ENCODE results near the gene ALLC.

ALLC gene

DNA sequence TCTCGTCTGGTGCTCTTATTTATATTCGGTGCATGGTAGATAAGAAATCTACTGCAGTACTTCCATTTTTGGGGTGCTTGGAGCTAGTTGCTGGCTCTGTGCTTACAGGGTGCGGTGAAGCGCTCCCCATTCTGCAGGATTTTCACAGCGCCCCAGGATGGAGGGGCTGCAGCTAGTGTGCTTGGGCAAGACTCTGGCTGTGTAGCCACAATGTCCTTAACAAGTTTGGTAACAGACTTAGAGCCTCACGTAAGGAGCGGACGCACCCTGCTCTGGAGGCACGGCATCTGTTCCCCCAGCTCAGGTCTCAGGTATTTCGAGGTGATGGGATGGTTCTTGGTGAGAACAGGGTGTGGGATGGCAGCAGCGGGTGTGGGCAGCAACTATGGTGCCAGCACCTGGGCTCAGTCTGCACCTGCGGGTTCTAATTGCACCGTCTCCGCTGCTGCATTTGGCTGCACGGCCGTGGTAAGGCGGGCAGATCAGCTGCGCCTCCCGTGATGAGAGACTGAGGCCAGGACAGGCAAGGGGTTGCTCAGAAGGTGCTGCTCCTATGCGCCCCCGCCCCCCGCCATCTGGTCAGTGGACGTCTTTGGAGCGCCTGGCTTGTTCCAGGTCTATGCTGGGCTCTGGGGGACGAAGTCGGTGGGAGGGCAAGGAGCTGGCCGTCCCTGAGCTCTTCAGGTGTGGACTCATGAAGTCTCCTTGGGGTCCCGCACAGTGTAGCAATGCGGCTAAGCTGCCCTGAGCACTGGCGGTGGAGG lies 20.1 kb upstream of the ALLC start:
- no peak for TF ChIP-seq CTCF (IDR thresholded peaks at IDR 0.05; ENCODE audit: low read depth, low read length)
- TF ChIP-seq EZH2phosphoT487 (IDR thresholded peaks at IDR 0.05; ENCODE audit: low read depth), result no peak
- Histone ChIP-seq H3K4me1 (ENCODE audit: low read length) (peaks cover 3% of the 10 kb centered on the region; the same call in 1 of the 2 replicates), H3K27ac (ENCODE audit: low read length) (no peak overlapping the region), H3K4me3 (ENCODE audit: low read length) (no peak overlapping the region), H3K36me3 (replicated peaks; ENCODE audit: low read depth, low read length) (no peaks in the 10 kb centered on the region), H3K79me2 (ENCODE audit: low read length) (no peaks in the 10 kb centered on the region), H2AFZ (ENCODE audit: low read depth, low read length) (no peak overlapping the region), H3K27me3 (ENCODE audit: low read depth, low read length) (no peaks in the 10 kb centered on the region; the same call in 1 of the 2 replicates), H3K9me3 (ENCODE audit: insufficient read depth, low read length) (no peaks in the 10 kb centered on the region), H4K20me1 (ENCODE audit: insufficient read depth, low read length) (no peaks in the 10 kb centered on the region), H3K4me2 (ENCODE audit: low read length) (no peak overlapping the region), H3K9ac (ENCODE audit: low read length) (no peak overlapping the region)

- Histone ChIP-seq H3K4me2 (ENCODE audit: low read length) (no peak overlapping the region), H3K27ac (ENCODE audit: low read length) (no peak overlapping the region), H3K4me1 (ENCODE audit: low read length) (peaks cover 3% of the 10 kb centered on the region; the same call in 1 of the 2 replicates), H2AFZ (ENCODE audit: low read depth, low read length) (no peak overlapping the region), H3K9me3 (ENCODE audit: insufficient read depth, low read length) (no peaks in the 10 kb centered on the region), H4K20me1 (ENCODE audit: insufficient read depth, low read length) (no peaks in the 10 kb centered on the region), H3K36me3 (replicated peaks; ENCODE audit: low read depth, low read length) (no peaks in the 10 kb centered on the region), H3K79me2 (ENCODE audit: low read length) (no peaks in the 10 kb centered on the region), H3K27me3 (ENCODE audit: low read depth, low read length) (no peaks in the 10 kb centered on the region; the same call in 1 of the 2 replicates), H3K9ac (ENCODE audit: low read length) (no peak overlapping the region), H3K4me3 (ENCODE audit: low read length) (no peak overlapping the region)
- TF ChIP-seq CTCF (IDR thresholded peaks at IDR 0.05; ENCODE audit: low read depth, low read length) (no peak), EZH2phosphoT487 (IDR thresholded peaks at IDR 0.05; ENCODE audit: low read depth) (no peak)
Measured at GRCh38 chr2:3638456-3638810, 19.6 kb upstream of the ALLC start.

DNA sequence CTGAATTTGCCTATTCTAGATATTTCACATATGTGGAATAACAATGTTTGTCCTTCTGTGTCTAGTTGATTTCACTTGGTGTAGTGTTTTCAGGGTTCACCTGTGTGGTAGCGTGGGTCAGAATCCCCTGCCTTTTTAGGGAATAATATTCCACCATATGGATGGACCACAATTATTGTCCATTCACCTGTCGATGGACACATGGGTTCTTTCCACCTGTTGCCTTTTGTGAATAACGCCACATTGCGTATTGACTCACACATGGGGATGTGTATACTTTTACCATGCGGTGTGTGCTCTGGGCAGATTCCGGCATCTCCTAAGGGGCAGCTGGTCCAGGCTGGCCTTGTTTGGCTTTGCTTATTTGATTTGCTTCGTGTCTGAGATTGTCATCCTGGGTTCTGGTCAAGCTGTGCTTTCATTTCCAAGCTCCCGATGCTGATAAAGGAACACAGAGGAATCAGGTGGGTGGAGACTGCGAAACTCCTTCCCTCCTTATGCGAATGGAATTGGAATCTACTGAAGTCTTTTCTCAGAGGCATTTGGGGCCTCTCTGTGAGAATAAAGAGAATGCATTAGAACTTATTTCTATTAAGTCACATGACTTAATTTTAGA lies 18.9 kb upstream of the ALLC start:
- 0 out of 2 replicates have a peak overlapping the region, but pooled peaks have one; percentile 30 for H2AFZ ChIP-seq (ENCODE audit: low read depth, low read length)
- H3K79me2 ChIP-seq (ENCODE audit: low read length), result no peaks in the 10 kb centered on the region
- TF ChIP-seq EZH2phosphoT487 (IDR thresholded peaks at IDR 0.05; ENCODE audit: low read depth) (no peak), CTCF (IDR thresholded peaks at IDR 0.05; ENCODE audit: low read depth, low read length) (no peak)
- H3K4me3 ChIP-seq (ENCODE audit: low read length), result no peak overlapping the region
- H3K4me2 ChIP-seq (ENCODE audit: low read length), result no peak overlapping the region
- H3K36me3 ChIP-seq (replicated peaks; ENCODE audit: low read depth, low read length), result no peaks in the 10 kb centered on the region
- peaks cover 6% of the 10 kb centered on the region; the same call in 1 of the 2 replicates for H3K4me1 ChIP-seq (ENCODE audit: low read length)
- H3K27ac ChIP-seq (ENCODE audit: low read length), result no peak overlapping the region
- H3K27me3 ChIP-seq (ENCODE audit: low read depth, low read length), result no peaks in the 10 kb centered on the region; the same call in 1 of the 2 replicates
- H4K20me1 ChIP-seq (ENCODE audit: insufficient read depth, low read length), result no peaks in the 10 kb centered on the region
- no peak overlapping the region for H3K9ac ChIP-seq (ENCODE audit: low read length)
- H3K9me3 ChIP-seq (ENCODE audit: insufficient read depth, low read length), result no peaks in the 10 kb centered on the region

DNA sequence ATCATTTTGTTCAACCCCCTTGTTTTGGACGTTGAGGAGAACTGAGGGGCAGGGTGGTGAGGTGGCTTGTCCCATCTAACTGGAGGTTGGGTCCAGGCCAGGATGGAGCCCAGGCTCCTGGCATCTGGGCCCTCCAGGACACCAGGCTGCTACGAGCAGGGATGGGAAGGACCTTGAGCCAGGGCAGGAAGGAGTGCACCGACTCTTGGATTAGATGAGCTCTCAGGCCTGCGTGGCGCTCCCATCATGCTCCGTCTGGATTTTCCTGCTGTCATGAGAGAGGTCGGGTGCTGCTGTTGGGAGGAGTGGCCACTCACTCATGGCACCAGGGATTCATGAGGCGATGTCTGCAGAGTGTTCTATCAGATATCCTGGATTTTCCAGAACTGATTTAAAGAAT lies 18.3 kb upstream of the ALLC start:
- Histone ChIP-seq H3K4me1 (ENCODE audit: low read length) (peaks cover 8% of the 10 kb centered on the region; the same call in 1 of the 2 replicates), H3K9ac (ENCODE audit: low read length) (no peak overlapping the region), H2AFZ (ENCODE audit: low read depth, low read length) (no peak overlapping the region), H3K27ac (ENCODE audit: low read length) (no peak overlapping the region), H4K20me1 (ENCODE audit: insufficient read depth, low read length) (no peaks in the 10 kb centered on the region), H3K9me3 (ENCODE audit: insufficient read depth, low read length) (no peaks in the 10 kb centered on the region), H3K36me3 (replicated peaks; ENCODE audit: low read depth, low read length) (no peaks in the 10 kb centered on the region), H3K79me2 (ENCODE audit: low read length) (no peaks in the 10 kb centered on the region), H3K4me3 (ENCODE audit: low read length) (no peak overlapping the region), H3K4me2 (ENCODE audit: low read length) (no peak overlapping the region), H3K27me3 (ENCODE audit: low read depth, low read length) (no peaks in the 10 kb centered on the region; the same call in 1 of the 2 replicates)
- TF ChIP-seq EZH2phosphoT487 (IDR thresholded peaks at IDR 0.05; ENCODE audit: low read depth) (no peak), CTCF (IDR thresholded peaks at IDR 0.05; ENCODE audit: low read depth, low read length) (no peak)
